Stimulated activated CD8-positive, alpha-beta memory T cell treated with anti-CD3 and anti-CD28 coated beads, Interleukin-7, amount 100 ng/mL, for 1 hour (primary cell): ENCODE data around the gene RNF138.
"Not testable (repeated sequence)": the region's sequence is repeated elsewhere in the genome, so short reads cannot be mapped to it uniquely, and the experiment has no call there.

Experiments
- DNase-seq, 2 donors: peaks; one replicate each; pipeline ENCODE4 v3.0.0-alpha.2; 2020; ENCODE audit warnings: low read depth in 2 of 2

The RNF138 gene

GRCh38 chr18:32095192-32095899 is 3.7 kb downstream of the RNF138 start:
- no peak for DNase-seq

- no peak for DNase-seq
Observed at GRCh38 chr18:32095900-32096229, 4.2 kb downstream of the RNF138 start.

DNA sequence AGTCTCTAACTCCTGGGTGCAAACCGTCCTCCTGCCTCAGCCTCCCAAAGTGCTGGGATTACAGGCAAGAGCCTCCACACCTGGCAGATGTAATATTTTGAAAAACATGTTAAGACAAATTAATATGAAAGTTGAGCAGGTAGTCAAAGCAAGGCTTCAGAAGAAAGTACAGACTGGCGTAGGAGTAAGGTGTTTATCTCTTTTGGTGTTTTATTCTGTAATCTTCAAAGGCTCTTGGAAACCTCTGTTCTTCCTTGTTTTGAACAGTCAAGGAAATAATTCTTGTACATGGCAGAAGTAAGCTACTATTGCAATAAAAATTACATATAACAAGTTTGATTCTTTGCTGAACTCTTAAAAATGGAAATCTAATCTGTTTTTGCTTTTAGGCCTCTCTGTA is 5.3 kb downstream of the RNF138 start:
- DNase-seq: no peak

DNA sequence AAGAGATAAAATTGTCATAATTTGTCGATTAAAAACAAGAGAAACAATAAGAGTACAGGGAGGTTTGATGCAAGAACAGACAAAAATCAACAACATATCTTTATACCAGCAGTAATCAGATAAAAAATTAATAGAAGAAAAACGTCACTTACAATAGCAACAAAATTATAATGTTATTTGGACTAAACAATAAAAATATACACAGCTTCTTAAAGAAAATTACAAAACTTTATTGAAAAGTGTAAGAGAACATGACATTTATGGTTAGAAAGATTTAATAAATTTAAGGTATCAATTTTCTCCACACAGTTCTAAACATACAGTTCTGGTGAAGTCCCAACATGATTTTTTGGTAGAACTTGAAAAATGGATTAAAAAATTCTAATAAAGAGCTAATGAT is 12.8 kb downstream of the RNF138 start:
- DNase-seq: no peak

- DNase-seq: no peak
Observed at GRCh38 chr18:32110005-32110404, 18.3 kb downstream of the RNF138 start.

- no peak for DNase-seq
Observed at GRCh38 chr18:32111706-32112105, 20.0 kb downstream of the RNF138 start.

DNA sequence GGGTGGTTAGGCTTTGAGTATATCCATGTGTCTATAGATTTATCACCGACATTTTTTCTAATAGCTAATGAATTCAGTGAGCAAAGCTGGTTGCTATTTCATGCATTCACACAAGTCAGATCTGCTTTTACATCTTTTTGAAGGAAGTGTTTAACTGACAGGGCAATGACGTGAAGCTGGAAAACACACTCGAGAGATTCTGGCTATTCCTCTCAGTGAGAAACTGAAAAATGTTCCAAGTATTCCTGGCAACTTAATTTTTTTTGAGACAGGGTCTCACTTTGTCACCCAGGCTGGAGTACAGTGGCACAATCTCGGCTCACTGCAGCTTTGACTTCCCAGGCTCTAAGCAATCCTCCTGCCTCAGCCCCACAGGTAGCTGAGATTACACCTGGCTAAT is 21.2 kb downstream of the RNF138 start:
- DNase-seq: no peak

DNA sequence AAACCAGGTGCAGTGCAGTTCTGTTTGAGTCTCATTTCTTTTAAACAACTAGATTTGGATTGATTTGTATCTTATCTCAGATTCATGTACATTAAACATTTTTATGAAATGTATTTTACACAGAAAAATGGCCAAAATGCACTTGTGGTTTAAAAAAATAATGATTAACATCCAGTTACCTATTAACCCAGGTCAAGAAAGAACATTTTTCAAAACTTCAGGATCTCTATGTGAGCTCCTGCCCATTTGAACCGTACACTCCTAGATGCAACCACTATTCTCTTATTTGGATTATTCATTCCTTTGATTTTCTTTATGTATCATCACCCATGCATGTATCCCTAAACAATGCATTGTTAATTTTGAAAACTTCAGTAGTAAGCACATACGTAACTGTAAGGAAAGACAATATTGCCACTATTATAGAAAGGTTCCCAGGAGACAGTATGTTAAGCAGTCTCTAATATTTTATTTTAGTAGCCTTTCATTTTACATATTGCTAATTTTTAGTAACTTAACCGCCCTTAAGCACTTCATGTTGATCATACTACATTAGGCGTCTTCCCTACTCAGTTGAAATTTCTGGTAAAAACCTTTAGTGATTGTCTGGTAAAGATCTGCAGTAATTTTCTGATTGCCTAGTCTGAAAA is 22.7 kb downstream of the RNF138 start:
- no peak for DNase-seq

DNA sequence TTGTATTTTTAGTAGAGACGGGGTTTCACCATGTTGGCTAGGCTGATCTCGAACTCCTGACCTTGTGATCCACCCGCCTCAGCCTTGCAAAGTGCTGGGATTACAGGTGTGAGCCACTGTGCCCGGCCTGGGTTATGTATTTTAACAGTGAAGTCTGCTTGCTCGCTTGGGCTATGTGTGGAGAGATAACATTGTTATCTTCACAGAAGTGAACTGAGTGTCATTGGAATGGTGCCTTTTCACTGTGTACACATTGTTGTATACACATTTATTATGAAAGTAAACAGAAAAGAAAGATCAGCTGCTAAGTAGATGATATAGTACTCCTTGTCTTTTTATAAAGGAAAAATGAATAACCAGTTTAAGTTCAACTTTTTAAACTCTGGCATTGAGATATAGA is 30.4 kb downstream of the RNF138 start:
- DNase-seq: no peak

DNA sequence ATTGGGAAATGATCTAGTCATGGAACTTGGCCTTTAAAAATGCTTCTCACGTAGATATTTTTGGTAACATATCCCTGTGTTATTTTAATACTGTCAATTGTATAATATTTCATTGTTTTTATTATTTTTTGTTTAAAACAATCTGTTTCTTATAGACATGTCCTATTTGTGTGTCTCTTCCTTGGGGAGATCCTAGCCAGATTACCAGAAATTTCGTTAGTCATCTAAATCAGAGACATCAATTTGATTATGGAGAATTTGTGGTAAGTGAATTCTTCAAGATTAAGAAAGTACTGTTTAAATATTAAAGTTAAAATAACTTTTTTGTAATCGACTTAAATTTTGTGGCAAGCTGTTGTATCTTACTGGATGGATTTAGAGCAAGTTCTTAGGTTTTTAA is 34.9 kb downstream of the RNF138 start:
- DNase-seq: no peak

GRCh38 chr18:32135625-32136024 is 44.0 kb downstream of the RNF138 start:
- no peak for DNase-seq

GRCh38 chr18:32138332-32138982 is 46.8 kb downstream of the RNF138 start:
- no peak for DNase-seq

GRCh38 chr18:32139835-32140283 is 48.2 kb downstream of the RNF138 start:
- no peak for DNase-seq

DNA sequence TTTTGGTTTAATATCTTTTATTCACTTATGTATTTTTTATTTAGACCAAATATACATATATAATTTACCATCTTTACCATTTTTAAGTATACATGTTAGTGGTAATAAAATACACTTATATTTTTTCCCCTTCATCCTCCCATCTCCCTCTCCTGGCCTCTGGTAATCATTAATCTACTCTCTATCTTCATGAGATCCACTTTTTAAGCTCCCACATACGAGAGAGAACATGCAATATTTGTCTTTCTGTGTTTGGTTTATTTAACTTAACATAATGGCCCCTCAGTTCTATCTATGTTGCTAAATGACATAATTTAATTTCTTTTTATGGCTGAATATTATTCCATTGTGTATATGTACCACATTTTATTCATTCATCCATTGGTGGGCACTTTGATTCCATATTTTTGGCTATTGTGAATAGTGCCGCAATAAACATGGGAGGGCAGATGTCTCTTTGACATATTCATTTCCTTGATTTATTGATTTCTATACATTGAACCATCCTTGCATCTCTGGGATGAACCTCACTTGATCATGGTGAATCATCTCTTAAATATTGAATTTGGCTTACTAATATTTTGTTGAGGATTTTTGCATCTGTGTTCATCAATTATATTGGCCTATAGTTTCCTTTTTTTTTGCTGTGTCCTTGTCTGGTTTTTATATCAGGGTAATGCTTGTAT is 56.7 kb downstream of the RNF138 start:
- DNase-seq: no peak

DNA sequence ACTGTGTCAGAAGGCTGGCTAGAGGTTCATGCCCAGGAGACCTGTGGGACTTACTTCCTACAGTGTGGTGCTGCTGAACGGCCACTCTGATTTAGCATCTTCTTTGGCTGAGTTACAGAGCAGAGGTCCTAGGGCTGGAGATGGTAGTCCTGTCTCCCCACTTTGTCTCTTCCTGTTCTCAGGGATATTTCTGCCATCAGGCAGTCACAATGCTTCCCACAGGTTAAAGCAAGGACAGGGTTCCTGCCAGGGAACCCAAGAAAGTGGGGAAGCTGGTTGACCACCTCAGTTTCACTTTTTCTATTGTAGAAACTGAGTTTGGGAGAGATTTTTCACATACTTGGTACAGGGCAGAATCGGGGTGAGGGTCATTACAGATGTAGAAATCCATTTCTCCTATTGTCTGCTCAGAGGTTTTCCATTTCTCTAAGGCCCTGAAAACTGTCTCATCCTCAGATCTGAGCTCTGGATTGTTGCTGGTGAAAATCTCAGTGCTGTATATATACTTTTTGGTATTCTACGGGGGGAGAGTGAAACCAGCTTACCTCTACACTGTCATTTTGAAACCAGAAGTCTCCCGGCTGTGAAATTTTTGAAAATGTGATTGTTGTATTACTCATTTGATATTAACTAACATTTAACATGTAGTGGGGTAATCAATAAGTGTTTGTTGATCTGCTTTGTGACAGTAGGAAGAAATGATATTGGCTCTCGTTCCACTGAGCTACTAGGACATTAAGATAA is 61.2 kb downstream of the RNF138 start:
- DNase-seq: no peak

- DNase-seq: no peak
Observed at GRCh38 chr18:32156855-32157254, 65.2 kb downstream of the RNF138 start.

- no peak for DNase-seq
Observed at GRCh38 chr18:32157580-32157979, 65.9 kb downstream of the RNF138 start.

DNA sequence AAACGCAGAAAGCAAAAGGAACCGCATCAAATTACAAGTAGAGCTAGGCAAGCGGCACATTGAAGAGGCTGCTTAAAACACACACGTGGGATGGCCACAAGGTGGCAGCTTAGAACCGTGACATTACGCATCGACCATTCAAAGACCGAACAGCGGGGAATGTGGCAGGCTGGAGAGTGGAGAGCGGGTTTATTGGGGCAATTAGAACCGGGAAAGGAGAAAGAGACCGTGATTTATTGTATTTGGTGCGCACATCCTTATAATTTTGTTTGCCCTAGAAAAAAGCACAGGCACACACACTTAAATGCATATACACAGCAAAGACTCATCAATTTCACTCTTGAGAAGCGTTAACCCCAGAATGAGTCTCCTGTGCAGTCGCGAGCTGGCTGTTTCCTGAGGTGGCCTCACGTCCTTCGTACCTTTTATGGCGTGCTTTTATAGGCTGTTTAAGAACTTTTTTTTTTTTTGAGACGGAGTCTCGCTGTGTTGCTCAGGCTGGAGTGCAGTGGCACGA is 66.5 kb downstream of the RNF138 start:
- DNase-seq: peak; percentile 34 to 44

- DNase-seq: not testable (repeated sequence)
Observed at GRCh38 chr18:32158631-32159030, 67.0 kb downstream of the RNF138 start.

- no peak for DNase-seq
Observed at GRCh38 chr18:32160547-32160946, 68.9 kb downstream of the RNF138 start.

DNA sequence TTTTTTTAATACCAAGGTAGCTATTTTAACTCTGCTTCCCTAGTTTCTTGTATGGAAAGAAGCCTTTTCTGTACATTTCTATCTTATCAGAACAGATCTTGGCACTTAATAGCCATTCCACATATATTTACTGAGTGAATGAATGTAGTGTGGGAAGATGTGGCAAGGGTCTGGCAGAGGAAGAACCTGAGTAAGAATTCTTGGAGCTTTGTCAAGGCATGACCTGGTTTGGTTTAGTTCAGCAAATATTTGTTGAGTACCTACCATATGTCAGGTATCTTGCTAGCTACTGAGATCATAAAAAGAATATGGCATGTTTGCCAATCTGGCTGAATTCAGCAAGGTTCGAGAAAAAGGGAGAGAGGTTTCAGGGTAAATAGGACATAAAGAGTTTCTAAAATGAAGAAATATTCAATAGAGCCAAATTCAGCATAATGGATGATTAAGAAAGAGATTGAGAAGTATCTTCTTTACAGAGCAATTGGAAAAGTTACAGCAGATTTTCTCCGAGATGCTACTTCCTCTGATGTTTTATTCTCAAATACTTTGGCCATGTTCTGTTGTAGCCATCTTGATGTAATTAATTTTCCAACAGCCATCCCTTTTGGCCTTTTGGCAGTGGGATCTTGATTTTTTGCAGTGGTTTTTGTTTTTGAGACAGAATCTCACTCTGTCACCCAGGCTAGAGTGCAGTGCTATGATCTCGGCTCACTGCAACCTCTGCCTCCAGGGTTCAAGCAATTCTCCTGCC is 76.5 kb downstream of the RNF138 start:
- DNase-seq: no peak
